Kidney (tissue), 14 donors: ENCODE measurements around the gene SYTL1. TPM values are rescaled to one million over a fixed set of nuclear protein-coding genes. Genes with fewer than 3 reads are reported as not detected.

Source experiments
- DNase-seq, 5 donors: peaks; one replicate each; pipeline ENCODE4 v3.0.0-alpha.2; 2013 to 2020
- FAIRE-seq: peaks from 2 replicates; lab custom pipeline; 2012; peaks lifted over from hg19 to GRCh38; lab: Jason Lieb, UNC
- H3K27ac ChIP-seq, 2 donors: one replicate each; pipeline ENCODE4 v1.7.0; 2013; ENCODE audit warnings: low read depth in 2 of 2, low read length in 2 of 2, inconsistent platforms in 1 of 2
- H3K27me3 ChIP-seq: one replicate; pipeline ENCODE4 v1.7.1; 2013; ENCODE audit warnings: low read length, inconsistent platforms; ENCODE audit not compliant: control insufficient read depth, insufficient read depth
- H3K36me3 ChIP-seq, 3 donors: one replicate each; pipeline versions ENCODE4 v1.7.0 to v1.7.1; 2013; ENCODE audit warnings: low read length in 3 of 3, control low read depth in 1 of 3, inconsistent platforms in 1 of 3; ENCODE audit not compliant: insufficient read depth in 3 of 3, control insufficient read depth in 2 of 3
- H3K4me1 ChIP-seq, 3 donors: one replicate each; pipeline versions ENCODE4 v1.7.0 to v1.7.1; 2013; ENCODE audit warnings: low read length in 3 of 3, inconsistent platforms in 1 of 3, low read depth in 1 of 3; ENCODE audit not compliant: control insufficient read depth in 2 of 3, insufficient read depth in 2 of 3
- H3K4me3 ChIP-seq, 3 donors: one replicate each; pipeline versions ENCODE4 v1.7.0 to v1.8.1; 2013; ENCODE audit warnings: low read length in 3 of 3, control low read depth in 1 of 3, inconsistent platforms in 1 of 3
- H3K9ac ChIP-seq, 3 donors: one replicate each; pipeline versions ENCODE4 v1.7.0 to v1.7.1; 2013; ENCODE audit warnings: low read length in 3 of 3, control low read depth in 1 of 3, inconsistent platforms in 1 of 3
- H3K9me3 ChIP-seq, 3 donors: one replicate each; pipeline versions ENCODE4 v1.7.0 to v1.7.1; 2013; ENCODE audit warnings: low read length in 3 of 3, control low read depth in 1 of 3, inconsistent platforms in 1 of 3; ENCODE audit not compliant: control insufficient read depth in 2 of 3, insufficient read depth in 1 of 3
- CTCF ChIP-seq: IDR thresholded peaks from 3 replicates; pipeline ENCODE4 v1.5.1; 2012; ENCODE audit warnings: mild to moderate bottlenecking, moderate library complexity, borderline replicate concordance; ENCODE audit not compliant: insufficient read depth; ENCODE audit errors: extremely low read depth
- intact Hi-C: fragments of 100-400 bp; cut with DNase I; formaldehyde crosslinking; loops from one replicate; pipeline ENCODE4 v1.11.1; 2022
- polyA plus RNA-seq: library from polyadenylated mRNA; stranded (reverse); fragments of 350-450 nt; fragmentation: Illumina TruSeq; extraction: RNeasy Lipid Tissue Mini Kit (QIAGEN cat#74804); gene quantifications from one replicate; pipeline ENCODE4 v1.2.3, GENCODE V29; 2014; ENCODE audit warnings: low read depth, low replicate concordance; ENCODE audit not compliant: insufficient read depth
- total RNA-seq: library from RNA; stranded (reverse); fragmentation: NEBNext Ultra II Directional; extraction: Animal tissue kit (Norgen Biotek cat#: 25700); gene quantifications from one replicate; pipeline ENCODE4 v1.2.1, GENCODE V29; 2021
- donor health status: control.
- donor health status: control.
- donor health status: control.
- donor health status: control.
- donor health status: control.
- donor health status: DM: yes; HTN: yes; CAD: no.
- donor health status: Normal renal cell carcinoma (clear cell type).

The SYTL1 gene
- total and polyA plus RNA-seq, 2 donors from 2014 or later, result 5.9 to 19.3 TPM

GRCh38 chr1:27343639-27344025, 1.8 kb downstream of the SYTL1 start:
- intact Hi-C loops, result no loop called here
- no peak overlapping the region for H3K9ac ChIP-seq
- H3K9me3 ChIP-seq, result no peaks in the 10 kb centered on the region
- no peak overlapping the region for H3K27ac ChIP-seq
- no peak for FAIRE-seq
- TF ChIP-seq CTCF, result no peak
- no peak overlapping the region for H3K4me3 ChIP-seq
- peaks cover 0 to 2% (median 0%) of the 10 kb centered on the region in 3 donors for H3K4me1 ChIP-seq
- no peak for DNase-seq
- H3K27me3 ChIP-seq, result no peaks in the 10 kb centered on the region
- no peaks in the 10 kb centered on the region for H3K36me3 ChIP-seq

GRCh38 chr1:27345272-27345671, 3.5 kb downstream of the SYTL1 start:
- FAIRE-seq, result no peak
- H3K27me3 ChIP-seq, result no peaks in the 10 kb centered on the region
- no peak for TF ChIP-seq CTCF
- no peak overlapping the region for H3K27ac ChIP-seq
- H3K9me3 ChIP-seq, result no peaks in the 10 kb centered on the region
- H3K36me3 ChIP-seq, result no peaks in the 10 kb centered on the region
- peaks cover 0 to 11% (median 5%) of the 10 kb centered on the region in 3 donors for H3K4me1 ChIP-seq
- peak in 1 of 5 donors; percentile 37 for DNase-seq
- H3K4me3 ChIP-seq, result no peak overlapping the region
- H3K9ac ChIP-seq, result no peak overlapping the region
- intact Hi-C loops, result no loop called here

GRCh38 chr1:27346357-27346756, 4.5 kb downstream of the SYTL1 start:
- TF ChIP-seq CTCF, result no peak
- peaks cover 0 to 19% (median 5%) of the 10 kb centered on the region in 3 donors for H3K4me1 ChIP-seq
- no peak for FAIRE-seq
- no peak overlapping the region for H3K27ac ChIP-seq
- H3K4me3 ChIP-seq, result no peak overlapping the region
- intact Hi-C loops, result no loop called here
- no peaks in the 10 kb centered on the region for H3K9me3 ChIP-seq
- no peak for DNase-seq
- H3K9ac ChIP-seq, result no peak overlapping the region
- no peaks in the 10 kb centered on the region for H3K27me3 ChIP-seq
- no peaks in the 10 kb centered on the region for H3K36me3 ChIP-seq

- Histone ChIP-seq H3K4me3 (no peak overlapping the region), H3K4me1 (peaks cover 0 to 17% (median 5%) of the 10 kb centered on the region in 3 donors), H3K27ac (no peak overlapping the region), H3K9ac (no peak overlapping the region), H3K9me3 (no peaks in the 10 kb centered on the region), H3K36me3 (no peaks in the 10 kb centered on the region), H3K27me3 (no peaks in the 10 kb centered on the region)
- no peak for TF ChIP-seq CTCF
- intact Hi-C loops, result no loop called here
- FAIRE-seq, result no peak
- DNase-seq, result no peak
Measured at GRCh38 chr1:27346991-27347624, 5.3 kb downstream of the SYTL1 start.
